ENCODE data around the gene HBS1L.

DNA sequence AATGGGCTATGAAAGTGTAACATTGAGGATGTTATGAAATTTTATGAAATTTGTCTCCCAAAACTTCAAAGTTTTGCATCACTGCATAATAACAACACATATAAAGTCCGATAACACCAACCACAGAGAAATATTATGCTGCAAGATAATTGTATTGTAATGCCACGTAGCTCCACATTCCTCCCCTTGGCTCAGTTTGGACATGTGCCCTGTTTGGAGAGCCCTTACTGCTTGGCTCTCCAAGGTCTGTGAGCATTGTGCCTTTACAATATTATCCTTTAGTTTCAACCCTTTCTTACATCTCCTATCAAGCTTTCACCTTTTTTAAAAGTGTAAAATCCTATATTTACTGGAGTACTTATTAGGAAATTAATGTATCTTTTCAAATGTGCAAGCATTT lies 10.8 kb downstream of the HBS1L start:
- TF ChIP-seq MAX (IDR thresholded peaks at IDR 0.05): no peak
- no peak for TF ChIP-seq CTCF (IDR thresholded peaks at IDR 0.05; ENCODE audit: low read depth, low read length, missing input control)
- no peak for TF ChIP-seq YY1 (IDR thresholded peaks at IDR 0.05)
- no peak for TF ChIP-seq JUND (IDR thresholded peaks at IDR 0.05)
- TF ChIP-seq RAD21 (IDR thresholded peaks at IDR 0.05): no peak
- TF ChIP-seq GABPA (IDR thresholded peaks at IDR 0.05 in 1 of 2, conservative IDR thresholded peaks at IDR 0.05 in 1 of 2): no peak
- no peak for TF ChIP-seq TAF1 (conservative IDR thresholded peaks at IDR 0.05)
- TF ChIP-seq, protein P1, sequence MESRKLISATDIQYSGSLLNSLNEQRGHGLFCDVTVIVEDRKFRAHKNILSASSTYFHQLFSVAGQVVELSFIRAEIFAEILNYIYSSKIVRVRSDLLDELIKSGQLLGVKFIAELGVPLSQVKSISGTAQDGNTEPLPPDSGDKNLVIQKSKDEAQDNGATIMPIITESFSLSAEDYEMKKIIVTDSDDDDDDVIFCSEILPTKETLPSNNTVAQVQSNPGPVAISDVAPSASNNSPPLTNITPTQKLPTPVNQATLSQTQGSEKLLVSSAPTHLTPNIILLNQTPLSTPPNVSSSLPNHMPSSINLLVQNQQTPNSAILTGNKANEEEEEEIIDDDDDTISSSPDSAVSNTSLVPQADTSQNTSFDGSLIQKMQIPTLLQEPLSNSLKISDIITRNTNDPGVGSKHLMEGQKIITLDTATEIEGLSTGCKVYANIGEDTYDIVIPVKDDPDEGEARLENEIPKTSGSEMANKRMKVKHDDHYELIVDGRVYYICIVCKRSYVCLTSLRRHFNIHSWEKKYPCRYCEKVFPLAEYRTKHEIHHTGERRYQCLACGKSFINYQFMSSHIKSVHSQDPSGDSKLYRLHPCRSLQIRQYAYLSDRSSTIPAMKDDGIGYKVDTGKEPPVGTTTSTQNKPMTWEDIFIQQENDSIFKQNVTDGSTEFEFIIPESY (IDR thresholded peaks at IDR 0.05): no peak
- no peak for TF ChIP-seq EGR1 (IDR thresholded peaks at IDR 0.05; ENCODE audit: low read depth in 2 of 2)

Data from liver (tissue), 3 donors.